ENCODE data around the gene TMED4. TPM values are rescaled to one million over a fixed set of nuclear protein-coding genes. Genes with fewer than 3 reads are reported as not detected.
"Not testable (repeated sequence)": the region's sequence is repeated elsewhere in the genome, so short reads cannot be mapped to it uniquely, and the experiment has no call there.

Gene TMED4
- total RNA-seq, 4 donors from 2014 or later, result 133 to 166 (median 153) TPM

DNA sequence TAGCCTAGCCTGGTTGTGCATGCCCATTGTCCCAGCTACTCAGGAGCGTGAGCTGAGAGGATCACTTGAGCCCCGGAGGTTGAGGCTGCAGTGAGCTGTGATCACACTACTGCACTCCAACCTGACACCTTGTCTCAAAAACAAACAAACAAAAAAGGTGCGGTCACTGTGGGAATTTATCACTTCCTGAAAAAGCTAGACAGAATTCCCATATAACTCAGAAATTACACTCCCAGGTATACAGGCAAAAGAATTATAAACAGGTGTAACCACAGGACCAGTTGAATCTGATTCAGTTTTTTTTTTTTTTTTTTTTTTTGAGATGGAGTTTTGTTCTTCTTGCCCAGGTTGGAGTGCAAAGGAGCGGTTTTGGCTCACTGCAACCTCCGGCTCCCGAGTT is 21.2 kb upstream of the TMED4 start:
- 82% methylated on average over 6 of the region's 6 CpGs for WGBS, 2 donors
- intact Hi-C loops (cut with DNase I; ENCODE audit: low total_unique reads), result no loop called here
- no peak for DNase-seq (ENCODE audit: low spot score in 2 of 2)

DNA sequence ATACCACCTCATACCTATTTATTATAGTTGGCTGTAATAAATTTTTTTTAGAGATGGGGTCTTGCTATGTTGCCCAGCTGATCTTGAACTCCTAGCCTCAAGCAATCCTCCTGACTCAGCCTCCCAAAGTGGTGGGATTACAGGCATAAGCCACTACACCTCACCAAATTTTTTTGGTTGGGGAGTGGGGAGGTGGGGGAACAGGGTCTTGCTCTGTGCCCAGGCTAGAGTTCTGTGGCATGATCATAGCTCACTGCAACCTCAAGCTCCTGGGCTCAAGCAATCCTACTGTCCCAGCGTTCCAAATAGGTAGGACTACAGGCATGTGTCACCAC is 20.5 kb upstream of the TMED4 start:
- 76 to 77% methylated on average over 1 of the region's 1 CpG for WGBS, 2 donors
- no peak for DNase-seq (ENCODE audit: low spot score in 2 of 2)
- no peak overlapping the region for H3K4me3 ChIP-seq (ENCODE audit: low read depth, poor library complexity, severe bottlenecking)
- intact Hi-C loops (cut with DNase I; ENCODE audit: low total_unique reads), result no loop called here
- TF ChIP-seq, protein P1, sequence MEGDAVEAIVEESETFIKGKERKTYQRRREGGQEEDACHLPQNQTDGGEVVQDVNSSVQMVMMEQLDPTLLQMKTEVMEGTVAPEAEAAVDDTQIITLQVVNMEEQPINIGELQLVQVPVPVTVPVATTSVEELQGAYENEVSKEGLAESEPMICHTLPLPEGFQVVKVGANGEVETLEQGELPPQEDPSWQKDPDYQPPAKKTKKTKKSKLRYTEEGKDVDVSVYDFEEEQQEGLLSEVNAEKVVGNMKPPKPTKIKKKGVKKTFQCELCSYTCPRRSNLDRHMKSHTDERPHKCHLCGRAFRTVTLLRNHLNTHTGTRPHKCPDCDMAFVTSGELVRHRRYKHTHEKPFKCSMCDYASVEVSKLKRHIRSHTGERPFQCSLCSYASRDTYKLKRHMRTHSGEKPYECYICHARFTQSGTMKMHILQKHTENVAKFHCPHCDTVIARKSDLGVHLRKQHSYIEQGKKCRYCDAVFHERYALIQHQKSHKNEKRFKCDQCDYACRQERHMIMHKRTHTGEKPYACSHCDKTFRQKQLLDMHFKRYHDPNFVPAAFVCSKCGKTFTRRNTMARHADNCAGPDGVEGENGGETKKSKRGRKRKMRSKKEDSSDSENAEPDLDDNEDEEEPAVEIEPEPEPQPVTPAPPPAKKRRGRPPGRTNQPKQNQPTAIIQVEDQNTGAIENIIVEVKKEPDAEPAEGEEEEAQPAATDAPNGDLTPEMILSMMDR (IDR thresholded peaks at IDR 0.05), result no peak

More for the DNA sequence above, 21.2 kb upstream of the TMED4 start:
- TF ChIP-seq, protein P1 (IDR thresholded peaks at IDR 0.05), result no peak
- no peak for TF ChIP-seq POLR2A (IDR thresholded peaks at IDR 0.05)
- H3K4me3 ChIP-seq (ENCODE audit: low read depth, poor library complexity, severe bottlenecking), result no peak overlapping the region

DNA sequence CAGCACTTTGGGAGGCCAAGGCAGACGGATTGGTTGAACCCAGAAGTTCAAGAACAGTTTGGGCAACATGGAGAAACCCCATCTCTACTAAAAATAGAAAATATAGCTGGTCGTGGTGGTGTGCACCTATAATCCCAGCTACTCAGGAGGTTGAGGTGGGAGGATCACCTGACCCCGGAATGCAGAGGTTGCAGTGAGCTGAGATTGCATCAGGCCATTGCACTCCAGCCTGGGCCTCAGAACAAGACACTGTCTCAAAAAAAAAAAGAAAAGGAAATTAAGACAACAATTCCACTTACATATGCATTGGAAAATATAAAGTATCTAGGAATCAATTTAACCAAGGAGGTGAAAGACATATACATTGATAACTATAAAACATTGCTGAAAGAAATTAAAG is 17.2 kb upstream of the TMED4 start:
- DNase-seq (ENCODE audit: low spot score in 2 of 2), result no peak
- intact Hi-C loops (cut with DNase I; ENCODE audit: low total_unique reads), result no loop called here
- H3K4me3 ChIP-seq (ENCODE audit: low read depth, poor library complexity, severe bottlenecking), result no peak overlapping the region
- 70 to 81% methylated on average over 3 of the region's 3 CpGs for WGBS, 2 donors
- no peak for TF ChIP-seq POLR2A (IDR thresholded peaks at IDR 0.05)
- TF ChIP-seq, protein P1 (IDR thresholded peaks at IDR 0.05), result no peak

DNA sequence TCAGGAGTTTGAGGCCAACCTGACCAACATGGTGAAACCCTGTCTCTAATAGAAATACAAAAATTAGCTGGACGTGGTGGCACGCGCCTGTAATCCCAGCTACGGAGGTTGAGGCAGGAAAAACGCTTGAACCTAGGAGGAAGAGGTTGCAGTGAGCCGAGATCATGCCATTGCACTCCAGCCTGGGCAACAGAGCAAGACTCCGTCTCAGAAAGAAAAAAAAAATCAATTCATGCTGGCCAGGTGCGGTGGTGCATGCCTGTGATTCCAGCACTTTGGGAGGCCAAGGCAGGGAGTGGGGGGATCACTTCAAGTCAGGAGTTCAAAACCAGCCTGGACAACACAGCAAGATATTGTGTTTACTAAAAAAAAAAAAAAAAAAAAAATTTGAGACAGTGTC is 15.2 kb upstream of the TMED4 start:
- intact Hi-C loops (cut with DNase I; ENCODE audit: low total_unique reads), result not testable (repeated sequence)
- 89 to 91% methylated on average over 8 of the region's 8 CpGs for WGBS, 2 donors

DNA sequence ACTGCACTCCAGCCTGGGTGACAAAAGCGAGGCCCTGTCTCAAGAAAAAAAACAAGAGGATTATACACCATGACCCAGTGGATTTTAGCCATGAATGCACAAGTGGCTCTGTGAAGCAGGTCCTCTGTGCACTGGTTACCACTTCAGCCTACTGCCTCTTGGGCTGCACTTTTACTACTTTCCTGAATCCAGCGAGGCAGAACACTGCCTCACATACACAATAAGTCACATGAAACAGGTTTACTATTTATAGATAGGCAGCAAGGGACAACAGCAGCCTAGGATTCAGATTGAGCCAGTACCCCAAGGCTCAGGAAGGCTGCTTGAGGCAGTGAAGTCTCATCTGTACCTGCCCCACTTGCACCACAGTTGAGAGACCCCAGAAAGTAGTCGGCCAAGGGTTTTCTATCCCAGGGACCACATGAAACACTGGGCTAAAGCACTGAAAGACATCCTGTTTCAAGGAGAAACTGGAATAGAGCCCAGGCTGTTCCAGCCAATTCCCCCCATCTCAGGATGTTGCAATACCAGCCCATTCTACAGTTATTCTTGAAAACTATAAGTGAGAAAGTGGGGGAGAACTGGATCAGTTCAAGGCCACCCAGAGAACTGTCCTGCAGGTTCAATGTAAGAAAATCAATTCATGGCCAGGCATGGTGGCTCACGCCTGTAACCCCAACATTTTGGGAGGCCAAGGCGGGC is 14.1 kb upstream of the TMED4 start:
- no peak overlapping the region for H3K4me3 ChIP-seq (ENCODE audit: low read depth, poor library complexity, severe bottlenecking)
- no peak for DNase-seq (ENCODE audit: low spot score in 2 of 2)
- TF ChIP-seq, protein P1 (IDR thresholded peaks at IDR 0.05), result no peak
- TF ChIP-seq POLR2A (IDR thresholded peaks at IDR 0.05), result no peak
- WGBS, 2 donors, result 73 to 81% methylated on average over 5 of the region's 5 CpGs
- intact Hi-C loops (cut with DNase I; ENCODE audit: low total_unique reads), result no loop called here

More for the DNA sequence above, 15.2 kb upstream of the TMED4 start:
- not testable (repeated sequence) for DNase-seq (ENCODE audit: low spot score in 2 of 2); H3K4me3 ChIP-seq (ENCODE audit: low read depth, poor library complexity, severe bottlenecking)

DNA sequence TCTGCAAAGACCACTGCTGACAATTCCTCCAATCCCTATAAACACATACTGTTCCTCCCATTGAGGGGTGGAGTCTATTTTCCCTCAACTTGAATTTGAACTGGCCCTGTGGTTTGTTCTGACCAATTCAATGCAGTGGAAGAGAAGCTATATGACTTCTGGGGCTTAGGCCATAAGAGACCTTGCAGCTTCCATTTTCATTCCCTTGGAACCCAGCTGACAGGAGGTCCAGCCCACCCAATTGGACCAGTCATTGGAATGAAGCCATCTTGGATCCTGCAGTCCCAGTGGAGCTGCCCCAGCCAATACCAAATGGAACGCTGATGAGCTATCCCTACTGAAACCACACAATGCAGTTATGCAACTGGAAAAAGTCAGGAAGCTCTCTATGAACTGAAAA is 8.9 kb upstream of the TMED4 start:
- intact Hi-C loops (cut with DNase I; ENCODE audit: low total_unique reads), result no loop called here
- no peak for TF ChIP-seq POLR2A (IDR thresholded peaks at IDR 0.05)
- TF ChIP-seq, protein P1 (IDR thresholded peaks at IDR 0.05), result no peak
- WGBS, 2 donors, result 74 to 81% methylated on average over 1 of the region's 1 CpG

More for the DNA sequence above, 8.9 kb upstream of the TMED4 start:
- no peak for DNase-seq (ENCODE audit: low spot score in 2 of 2)
- H3K4me3 ChIP-seq (ENCODE audit: low read depth, poor library complexity, severe bottlenecking), result no peak overlapping the region

Measured in lower leg skin (tissue), 4 donors.